DND-41 (cell line): ENCODE measurements around the gene ZBTB8B.

Source experiments
- CTCF ChIP-seq: IDR thresholded peaks from 2 replicates; pipeline ENCODE4 v1.5.1; 2012; ENCODE audit warnings: borderline replicate concordance, low read length, moderate library complexity, mild to moderate bottlenecking; ENCODE audit not compliant: poor library complexity, severe bottlenecking; ENCODE audit errors: extremely low read depth
- EZH2 ChIP-seq: IDR thresholded peaks from 3 replicates; pipeline ENCODE4 v1.6.1; 2012; ENCODE audit warnings: borderline replicate concordance, low read depth, mild to moderate bottlenecking, moderate library complexity, low read length, inconsistent platforms; ENCODE audit not compliant: severe bottlenecking

GRCh38 chr1:32448773-32449456 lies 16.0 kb upstream of the ZBTB8B start:
- TF ChIP-seq CTCF (no peak), EZH2 (no peak)
